HG03097 (cell line): Measurements from ENCODE around the gene KRTAP19-5.
"Not testable (repeated sequence)": the region's sequence is repeated elsewhere in the genome, so short reads cannot be mapped to it uniquely, and the experiment has no call there.

ENCODE experiments used
- ATAC-seq: cut with Tn5 transposase; IDR thresholded peaks from one replicate; pipeline ENCODE4 v1.9.1; 2021; ENCODE audit not compliant: unreplicated experiment, low FRiP score

The KRTAP19-5 gene

GRCh38 chr21:30502041-30502440 lies at the start of gene KRTAP19-5:
Gene KRTAP19-5, minus strand, starts transcription at chr21:30502141. Its CDS starts 51 bp downstream, at chr21:30502090.
- no peak for ATAC-seq

- no peak for ATAC-seq
These were observed 39.8 kb upstream of the KRTAP19-5 start, which contains the start of gene KRTAP19-6 for GRCh38 chr21:30541764-30542163. Gene KRTAP19-6, minus strand, starts transcription at chr21:30541864. Its CDS starts 31 bp downstream, at chr21:30541833.

GRCh38 chr21:30518876-30519275 lies 16.9 kb upstream of the KRTAP19-5 start:
- ATAC-seq, result no peak

GRCh38 chr21:30515681-30516080 lies 13.7 kb upstream of the KRTAP19-5 start:
- ATAC-seq, result no peak

GRCh38 chr21:30505621-30506205 lies 3.8 kb upstream of the KRTAP19-5 start:
- not testable (repeated sequence) for ATAC-seq

- ATAC-seq, result no peak
These were observed 4.9 kb downstream of the KRTAP19-5 start, which contains the start of gene KRTAP19-4 for GRCh38 chr21:30497065-30497464. Gene KRTAP19-4, minus strand, starts transcription at chr21:30497165. Its CDS starts 55 bp downstream, at chr21:30497110.

GRCh38 chr21:30491963-30492428 lies 9.9 kb downstream of the KRTAP19-5 start, which contains the start of gene KRTAP19-3:
Gene KRTAP19-3, minus strand, starts transcription at chr21:30492013. Its CDS starts 56 bp downstream, at chr21:30491957.
- no peak for ATAC-seq

GRCh38 chr21:30487336-30487735 lies 14.6 kb downstream of the KRTAP19-5 start, which contains the start of gene KRTAP19-2:
Gene KRTAP19-2, minus strand, starts transcription at chr21:30487436. Its CDS starts 88 bp downstream, at chr21:30487348.
- no peak for ATAC-seq

GRCh38 chr21:30486180-30486579 lies 15.8 kb downstream of the KRTAP19-5 start:
- ATAC-seq, result no peak

GRCh38 chr21:30482130-30482529 lies 19.8 kb downstream of the KRTAP19-5 start:
- no peak for ATAC-seq

- ATAC-seq, result no peak
These were observed 21.8 kb downstream of the KRTAP19-5 start, which contains the start of gene KRTAP19-1 for GRCh38 chr21:30480145-30480544. Gene KRTAP19-1, minus strand, starts transcription at chr21:30480367. Its CDS starts 50 bp downstream, at chr21:30480317.

GRCh38 chr21:30479259-30479658 lies 22.7 kb downstream of the KRTAP19-5 start:
- no peak for ATAC-seq

GRCh38 chr21:30478004-30478403 lies 23.9 kb downstream of the KRTAP19-5 start:
- no peak for ATAC-seq

- no peak for ATAC-seq
These were observed 32.8 kb downstream of the KRTAP19-5 start for GRCh38 chr21:30468900-30469714.

- ATAC-seq, result no peak
These were observed 38.2 kb downstream of the KRTAP19-5 start for GRCh38 chr21:30463713-30464112.
